GM12878 (cell line): ENCODE measurements around the gene DUSP11. TPM values are rescaled to one million over a fixed set of nuclear protein-coding genes. Genes with fewer than 3 reads are reported as not detected.
A peak's percentile ranks its signal among the peaks of the same experiment; 100 is the strongest.

ENCODE experiments used
- ATAC-seq: fragments of 200-7000 bp; cut with Tn5 transposase; 3 replicates; pipeline ENCODE4 v1.9.1; 2020; ENCODE audit warnings: mild to moderate bottlenecking, moderate library complexity
- BruUV-seq: library from RNA; stranded (reverse); fragments of 400-500 nt; replicated peaks from 2 replicates; lab custom pipeline; 2021; lab: Mats Ljungman, UMichigan
- CTCF ChIA-PET: fragments of 300-600 bp; sonication (Branson Sonifier 250); formaldehyde crosslinking; extraction: SDS; loops from one replicate; lab custom pipeline; 2021; ENCODE audit warnings: inconsistent platforms; lab: Yijun Ruan, JAX
- POLR2A ChIA-PET: fragments of 350-600 bp; formaldehyde crosslinking; extraction: SDS; loops from one replicate; lab custom pipeline; 2021; ENCODE audit warnings: inconsistent platforms; lab: Charles Lee
- RAD21 ChIA-PET: fragments of 300-600 bp; sonication (Branson Sonifier 250); formaldehyde crosslinking; loops from one replicate; lab custom pipeline; 2023; ENCODE audit warnings: antibody characterized with exemption; ENCODE audit not compliant: unreplicated experiment; lab: Charles Lee
- SMC1A ChIA-PET: fragments of 300-600 bp; sonication (Branson Sonifier 250); formaldehyde crosslinking; loops from one replicate; lab custom pipeline; 2023; ENCODE audit not compliant: unreplicated experiment, uncharacterized antibody; lab: Charles Lee
- DNase-seq: peaks from one replicate; pipeline ENCODE4 v3.0.0-alpha.2; 2011; ENCODE audit warnings: low read depth, low spot score
- FAIRE-seq: peaks from 3 replicates; lab custom pipeline; 2011; peaks lifted over from hg19 to GRCh38; lab: Jason Lieb, UNC
- H2AFZ ChIP-seq: 2 replicates; pipeline ENCODE4 v1.6.0; 2011; ENCODE audit warnings: low read depth, low read length, control low read depth; ENCODE audit not compliant: control insufficient read depth
- H3K27ac ChIP-seq: 2 replicates; pipeline ENCODE4 v1.5.1; 2011; ENCODE audit warnings: control low read depth; ENCODE audit not compliant: control insufficient read depth, insufficient read depth
- H3K27me3 ChIP-seq, 2 experiments: replicated peaks in 1 of 2; 2 replicates each; pipeline versions ENCODE4 v1.6.0 to v1.6.1; 2011; ENCODE audit warnings: low read length in 1 of 2; ENCODE audit not compliant: control insufficient read depth in 2 of 2, insufficient read depth in 2 of 2
- H3K36me3 ChIP-seq, 2 experiments: 2 replicates each; pipeline ENCODE4 v1.5.1; 2011; ENCODE audit warnings: low read length in 1 of 2; ENCODE audit not compliant: control insufficient read depth in 2 of 2, insufficient read depth in 2 of 2
- H3K4me1 ChIP-seq: 2 replicates; pipeline ENCODE4 v1.6.1; 2011; ENCODE audit warnings: mild to moderate bottlenecking, low read length, moderate library complexity, mixed read lengths; ENCODE audit not compliant: control insufficient read depth, insufficient read depth
- H3K4me2 ChIP-seq: 2 replicates; pipeline ENCODE4 v1.6.0; 2011; ENCODE audit warnings: control low read depth; ENCODE audit not compliant: control insufficient read depth, insufficient read depth
- H3K4me3 ChIP-seq: fragments of 200-600 bp; sonication (generic); 2 replicates; pipeline ENCODE4 v1.5.1; 2016
- H3K79me2 ChIP-seq: 2 replicates; pipeline ENCODE4 v1.6.0; 2011; ENCODE audit warnings: low read length; ENCODE audit not compliant: control insufficient read depth, insufficient read depth
- H3K9ac ChIP-seq: 2 replicates; pipeline ENCODE4 v1.8.0; 2011; ENCODE audit warnings: low read length, control low read depth, mixed read lengths; ENCODE audit not compliant: control insufficient read depth, insufficient read depth
- H3K9me3 ChIP-seq: replicated peaks from 3 replicates; pipeline ENCODE4 v1.5.1; 2011; ENCODE audit warnings: mild to moderate bottlenecking, low read length; ENCODE audit not compliant: control insufficient read depth, insufficient read depth
- H4K20me1 ChIP-seq: 2 replicates; pipeline ENCODE4 v1.6.0; 2011; ENCODE audit not compliant: control insufficient read depth, insufficient read depth
- IKZF1 ChIP-seq: fragments of 450-650 bp; conservative IDR thresholded peaks from 2 replicates; pipeline ENCODE4 v1.6.1; 2017; ENCODE audit warnings: antibody characterized with exemption, mild to moderate bottlenecking
- NFXL1 ChIP-seq: fragments of 450-650 bp; IDR thresholded peaks from 2 replicates; pipeline ENCODE4 v1.6.1; 2017; ENCODE audit warnings: antibody characterized with exemption, mild to moderate bottlenecking, borderline replicate concordance
- NR2F1 ChIP-seq: fragments of 450-650 bp; conservative IDR thresholded peaks from 2 replicates; pipeline ENCODE4 v1.6.1; 2017; ENCODE audit warnings: mild to moderate bottlenecking
- PAX8 ChIP-seq: fragments of 450-650 bp; IDR thresholded peaks from 2 replicates; pipeline ENCODE4 v1.6.1; 2017; ENCODE audit warnings: mild to moderate bottlenecking, moderate library complexity
- SPI1 ChIP-seq: IDR thresholded peaks from 2 replicates; pipeline ENCODE4 v1.6.1; 2011; ENCODE audit warnings: low read depth, mild to moderate bottlenecking, low read length, moderate library complexity, borderline replicate concordance; ENCODE audit not compliant: insufficient read depth
- ZNF622 ChIP-seq: fragments of 450-650 bp; IDR thresholded peaks from 2 replicates; pipeline ENCODE4 v1.6.1; 2017; ENCODE audit warnings: mild to moderate bottlenecking, inconsistent platforms
- WGBS: methylation state at CpG from one replicate; pipeline ENCODE4 v1.1.6; 2016; ENCODE audit warnings: low lambda C conversion rate; ENCODE audit not compliant: insufficient replicate concordance, insufficient coverage; ENCODE audit errors: missing lambda C conversion rate; 5-methylcytosine and 5-hydroxymethylcytosine counted together
- in situ Hi-C: fragments of 300-500 bp; cut with MboI; formaldehyde crosslinking; loops from 9 replicates; pipeline ENCODE4 v1.14.3; 2018; ENCODE audit warnings: mixed read lengths
- intact Hi-C: fragments of 100-400 bp; cut with micrococcal nuclease; formaldehyde crosslinking; loops from one replicate; pipeline ENCODE4 v1.14.2; 2022; ENCODE audit not compliant: unreplicated experiment
- polyA plus RNA-seq, 11 experiments: library from polyadenylated mRNA; depleted of rRNA in 4 of 11; unstranded in 6 of 11; stranded (reverse) in 5 of 11; fragments of >200 nt; fragmentation: Nextera tagmentation in 4 of 11; fragmentation: Illumina TruSeq in 1 of 11; extraction: Ambion mirVana in 4 of 11; extraction: Trizol in 1 of 11; gene quantifications; 1 replicate in 1 of 11; 2 replicates in 10 of 11; pipeline versions ENCODE4 v1.2.1 to v1.2.3, GENCODE V29; 2011 to 2016; ENCODE audit warnings: inconsistent platforms in 2 of 11, missing spikeins in 2 of 11, low read depth in 1 of 11
- total RNA-seq, 4 experiments: library from RNA; depleted of rRNA in 3 of 4; stranded (reverse); fragments of >200 nt in 3 of 4; fragmentation: Illumina TruSeq in 1 of 4; extraction: Trizol in 1 of 4; gene quantifications; 2 replicates each; pipeline versions ENCODE4 v1.2.1 to v1.2.3, GENCODE V29; 2013 to 2021
- TF ChIP-seq, protein P1 (sequence below): fragments of 150-350 bp; IDR thresholded peaks from 2 replicates; pipeline ENCODE4 v1.6.1; 2014; ENCODE audit warnings: mild to moderate bottlenecking, low read depth, low read length
- TF ChIP-seq, protein P2 (sequence below): fragments of 450-650 bp; IDR thresholded peaks from 2 replicates; pipeline ENCODE4 v1.6.1; 2017; ENCODE audit warnings: mild to moderate bottlenecking, moderate library complexity

DUSP11 gene
- total and polyA plus RNA-seq, 10 of the 15 experiments (the other 5 are each of a cell fraction or from before 2014, with no cell fraction given): 26.4 to 78.4 (median 47.9) TPM

DNA sequence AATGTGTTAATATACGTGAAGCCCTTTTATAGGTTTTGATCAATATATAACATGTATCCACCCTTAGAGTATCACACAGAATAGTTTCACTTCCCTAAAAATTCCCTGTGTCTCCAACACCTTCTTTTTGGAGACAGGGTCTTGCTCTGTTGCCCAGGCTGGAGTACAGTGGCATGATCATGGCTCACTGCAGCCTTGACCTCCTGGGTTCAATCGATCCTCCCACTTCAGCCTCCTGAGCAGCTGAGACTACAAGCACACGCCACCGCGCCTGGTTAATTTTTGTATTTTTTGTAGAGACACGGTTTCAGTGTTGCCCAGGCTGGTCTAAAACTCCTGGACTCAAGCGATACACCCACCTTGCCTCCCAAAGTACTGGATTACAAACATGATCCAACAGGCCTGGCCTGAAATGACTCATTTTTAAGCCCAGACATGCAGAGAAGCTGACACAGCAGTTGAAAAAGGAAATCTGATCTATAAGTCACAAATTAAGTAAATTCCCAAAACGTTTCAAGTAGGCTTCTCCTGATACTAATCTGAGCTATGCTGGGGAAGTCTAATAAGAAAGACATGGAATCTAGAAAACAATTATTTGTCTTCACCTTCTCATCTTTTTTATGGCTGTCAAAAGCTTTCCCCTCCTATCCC, 2.9 kb downstream of the DUSP11 start:
- H3K9ac ChIP-seq: no peak overlapping the region; the same call in 1 of the 2 replicates
- POLR2A ChIA-PET: no interaction called here
- H3K27me3 ChIP-seq: no peaks in the 10 kb centered on the region
- CTCF ChIA-PET: interaction anchor here (1.0 to 1.9 kb wide), 3 partner anchors 46 to 65 kb away, joined by 3 to 7 read pairs (median 4); no protein-coding TSS in a partner anchor
- no peak overlapping the region for H3K27ac ChIP-seq
- ATAC-seq: no peak
- intact Hi-C loops: no loop called here
- H3K4me3 ChIP-seq: 0 out of 2 replicates have a peak overlapping the region, but pooled peaks have one; percentile 39
- H3K36me3 ChIP-seq: peaks cover 0 to 10% of the 10 kb centered on the region in 2 experiments; a peak in 2 of 4 replicates
- H4K20me1 ChIP-seq: no peaks in the 10 kb centered on the region
- in situ Hi-C loops: no loop called here
- TF ChIP-seq SPI1 (peak; percentile 37; the same call in 1 of the 2 replicates), ZNF622 (no peak), IKZF1 (0 out of 2 replicates have a peak, but pooled peaks have one; percentile 10)
- FAIRE-seq: no peak
- RAD21 ChIA-PET: no interaction called here
- no TSS peak for BruUV-seq
- H3K4me1 ChIP-seq: peaks cover 4% of the 10 kb centered on the region; the same call in 1 of the 2 replicates
- H2AFZ ChIP-seq: no peak overlapping the region
- 86% methylated on average over 8 of the region's 8 CpGs for WGBS
- H3K4me2 ChIP-seq: peak overlapping the region; percentile 21; the same call in 1 of the 2 replicates
- peaks cover 38% of the 10 kb centered on the region for H3K79me2 ChIP-seq
- no peak for DNase-seq
- no peaks in the 10 kb centered on the region for H3K9me3 ChIP-seq
- SMC1A ChIA-PET: interaction anchor here (0.7 kb wide), 1 partner anchor 85 kb away, joined by 3 read pairs; no protein-coding TSS in a partner anchor

DNA sequence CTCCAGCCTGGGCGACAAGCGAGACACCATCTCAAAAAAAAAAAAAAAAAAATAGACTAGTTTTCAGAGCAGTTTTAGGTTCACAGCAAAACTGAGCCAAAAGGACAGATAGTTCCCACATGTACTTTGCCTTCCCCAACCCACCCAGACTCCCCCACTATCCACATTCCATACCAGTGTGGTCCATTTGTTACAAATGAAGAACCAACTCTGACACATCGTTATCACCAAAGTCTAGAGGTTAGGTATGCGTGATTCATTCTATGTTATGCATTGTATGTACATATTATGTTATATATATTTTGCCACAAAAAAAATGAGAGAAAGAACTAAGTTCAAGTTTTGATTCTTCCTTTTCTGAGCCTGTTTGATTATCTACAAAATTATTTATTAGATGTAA, 3.5 kb downstream of the DUSP11 start:
- peaks cover 0 to 11% of the 10 kb centered on the region in 2 experiments; a peak in 2 of 4 replicates for H3K36me3 ChIP-seq
- peaks cover 38% of the 10 kb centered on the region for H3K79me2 ChIP-seq
- H4K20me1 ChIP-seq: no peaks in the 10 kb centered on the region
- in situ Hi-C loops: no loop called here
- intact Hi-C loops: no loop called here
- ATAC-seq (no peak), DNase-seq (no peak), FAIRE-seq (no peak)
- 100% methylated on average over 4 of the region's 4 CpGs for WGBS
- ChIA-PET CTCF (interaction anchor here (1.9 kb wide), 1 partner anchor 47 kb away, joined by 7 read pairs; no protein-coding TSS in a partner anchor), POLR2A (interaction anchor here (0.7 kb wide), 1 partner anchor 442 kb away, joined by 6 read pairs; no protein-coding TSS in a partner anchor), RAD21 (interaction anchor here (0.6 kb wide), 1 partner anchor 109 kb away, joined by 3 read pairs; no protein-coding TSS in a partner anchor), SMC1A (interaction anchor here (0.7 kb wide), 1 partner anchor 84 kb away, joined by 3 read pairs; no protein-coding TSS in a partner anchor)
- H2AFZ ChIP-seq: no peak overlapping the region
- no peak overlapping the region for H3K27ac ChIP-seq
- H3K9me3 ChIP-seq: no peaks in the 10 kb centered on the region
- peaks cover 4% of the 10 kb centered on the region; the same call in 1 of the 2 replicates for H3K4me1 ChIP-seq
- no TSS peak for BruUV-seq
- no peak overlapping the region for H3K4me2 ChIP-seq
- no peaks in the 10 kb centered on the region for H3K27me3 ChIP-seq
- H3K9ac ChIP-seq: no peak overlapping the region
- no peak overlapping the region for H3K4me3 ChIP-seq
- TF ChIP-seq, protein P1, sequence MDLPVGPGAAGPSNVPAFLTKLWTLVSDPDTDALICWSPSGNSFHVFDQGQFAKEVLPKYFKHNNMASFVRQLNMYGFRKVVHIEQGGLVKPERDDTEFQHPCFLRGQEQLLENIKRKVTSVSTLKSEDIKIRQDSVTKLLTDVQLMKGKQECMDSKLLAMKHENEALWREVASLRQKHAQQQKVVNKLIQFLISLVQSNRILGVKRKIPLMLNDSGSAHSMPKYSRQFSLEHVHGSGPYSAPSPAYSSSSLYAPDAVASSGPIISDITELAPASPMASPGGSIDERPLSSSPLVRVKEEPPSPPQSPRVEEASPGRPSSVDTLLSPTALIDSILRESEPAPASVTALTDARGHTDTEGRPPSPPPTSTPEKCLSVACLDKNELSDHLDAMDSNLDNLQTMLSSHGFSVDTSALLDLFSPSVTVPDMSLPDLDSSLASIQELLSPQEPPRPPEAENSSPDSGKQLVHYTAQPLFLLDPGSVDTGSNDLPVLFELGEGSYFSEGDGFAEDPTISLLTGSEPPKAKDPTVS: no peak
- TF ChIP-seq PAX8 (no peak), NFXL1 (no peak), NR2F1 (no peak)
- TF ChIP-seq, protein P2, sequence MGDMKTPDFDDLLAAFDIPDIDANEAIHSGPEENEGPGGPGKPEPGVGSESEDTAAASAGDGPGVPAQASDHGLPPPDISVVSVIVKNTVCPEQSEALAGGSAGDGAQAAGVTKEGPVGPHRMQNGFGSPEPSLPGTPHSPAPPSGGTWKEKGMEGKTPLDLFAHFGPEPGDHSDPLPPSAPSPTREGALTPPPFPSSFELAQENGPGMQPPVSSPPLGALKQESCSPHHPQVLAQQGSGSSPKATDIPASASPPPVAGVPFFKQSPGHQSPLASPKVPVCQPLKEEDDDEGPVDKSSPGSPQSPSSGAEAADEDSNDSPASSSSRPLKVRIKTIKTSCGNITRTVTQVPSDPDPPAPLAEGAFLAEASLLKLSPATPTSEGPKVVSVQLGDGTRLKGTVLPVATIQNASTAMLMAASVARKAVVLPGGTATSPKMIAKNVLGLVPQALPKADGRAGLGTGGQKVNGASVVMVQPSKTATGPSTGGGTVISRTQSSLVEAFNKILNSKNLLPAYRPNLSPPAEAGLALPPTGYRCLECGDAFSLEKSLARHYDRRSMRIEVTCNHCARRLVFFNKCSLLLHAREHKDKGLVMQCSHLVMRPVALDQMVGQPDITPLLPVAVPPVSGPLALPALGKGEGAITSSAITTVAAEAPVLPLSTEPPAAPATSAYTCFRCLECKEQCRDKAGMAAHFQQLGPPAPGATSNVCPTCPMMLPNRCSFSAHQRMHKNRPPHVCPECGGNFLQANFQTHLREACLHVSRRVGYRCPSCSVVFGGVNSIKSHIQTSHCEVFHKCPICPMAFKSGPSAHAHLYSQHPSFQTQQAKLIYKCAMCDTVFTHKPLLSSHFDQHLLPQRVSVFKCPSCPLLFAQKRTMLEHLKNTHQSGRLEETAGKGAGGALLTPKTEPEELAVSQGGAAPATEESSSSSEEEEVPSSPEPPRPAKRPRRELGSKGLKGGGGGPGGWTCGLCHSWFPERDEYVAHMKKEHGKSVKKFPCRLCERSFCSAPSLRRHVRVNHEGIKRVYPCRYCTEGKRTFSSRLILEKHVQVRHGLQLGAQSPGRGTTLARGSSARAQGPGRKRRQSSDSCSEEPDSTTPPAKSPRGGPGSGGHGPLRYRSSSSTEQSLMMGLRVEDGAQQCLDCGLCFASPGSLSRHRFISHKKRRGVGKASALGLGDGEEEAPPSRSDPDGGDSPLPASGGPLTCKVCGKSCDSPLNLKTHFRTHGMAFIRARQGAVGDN: no peak
